Tibial artery (tissue), 4 donors: Measurements from ENCODE around the gene FHAD1.

Experiments
- DNase-seq, 2 donors: peaks; one replicate each; pipeline ENCODE4 v3.0.0-alpha.2; 2019
- H3K27ac ChIP-seq, 2 donors: fragments of 200-600 bp; sonication (generic) in 1 of 2; 1 replicate in 1 of 2; 2 replicates in 1 of 2; pipeline ENCODE4 v1.5.1; 2018 to 2019; ENCODE audit warnings: mild to moderate bottlenecking in 1 of 2
- H3K27me3 ChIP-seq, 2 donors: fragments of 200-600 bp; sonication (generic) in 1 of 2; one replicate each; pipeline versions ENCODE4 v1.5.1 to v1.6.0; 2016 to 2019
- H3K36me3 ChIP-seq, 3 donors: fragments of 200-600 bp; sonication (generic) in 2 of 3; one replicate each; pipeline ENCODE4 v1.5.1; 2016 to 2019; ENCODE audit warnings: mild to moderate bottlenecking in 2 of 3
- H3K4me1 ChIP-seq, 4 donors: fragments of 200-600 bp; sonication (generic) in 2 of 4; 1 replicate in 3 of 4; 2 replicates in 1 of 4; pipeline ENCODE4 v1.5.1; 2016 to 2019
- H3K4me3 ChIP-seq, 2 donors: fragments of 200-600 bp; sonication (generic) in 1 of 2; 1 replicate in 1 of 2; 2 replicates in 1 of 2; pipeline ENCODE4 v1.5.1; 2018 to 2019; ENCODE audit warnings: mild to moderate bottlenecking in 2 of 2
- H3K9me3 ChIP-seq, 3 donors: fragments of 200-600 bp; sonication (generic) in 1 of 3; one replicate each; pipeline ENCODE4 v1.5.1; 2016 to 2019
- CTCF ChIP-seq, 2 experiments: fragments of 200-600 bp in 1 of 2; fragments of 450-650 bp in 1 of 2; IDR thresholded peaks; one replicate each; pipeline ENCODE4 v1.5.1; 2017 to 2019; ENCODE audit warnings: antibody characterized with exemption in 2 of 2, mild to moderate bottlenecking in 1 of 2, moderate library complexity in 1 of 2
- intact Hi-C: fragments of 100-400 bp; cut with DNase I; formaldehyde crosslinking; loops from one replicate; pipeline ENCODE4 v1.15.0; 2023; ENCODE audit warnings: low total_unique reads

The FHAD1 gene

GRCh38 chr1:15287035-15287979 is 40.3 kb downstream of the FHAD1 start:
- Histone ChIP-seq H3K27ac (no peak overlapping the region), H3K27me3 (no peaks in the 10 kb centered on the region), H3K4me1 (peaks cover 0 to 14% (median 9%) of the 10 kb centered on the region in 4 donors), H3K9me3 (no peaks in the 10 kb centered on the region), H3K36me3 (no peaks in the 10 kb centered on the region), H3K4me3 (no peak overlapping the region)
- no peak for DNase-seq
- TF ChIP-seq CTCF (IDR thresholded peaks at IDR 0.05) = no peak
- intact Hi-C loops = no loop called here

GRCh38 chr1:15288173-15288926 is 41.3 kb downstream of the FHAD1 start:
- Histone ChIP-seq H3K9me3 (no peaks in the 10 kb centered on the region), H3K27me3 (no peaks in the 10 kb centered on the region), H3K4me1 (peaks cover 0 to 6% (median 2%) of the 10 kb centered on the region in 4 donors), H3K4me3 (no peak overlapping the region), H3K36me3 (no peaks in the 10 kb centered on the region), H3K27ac (no peak overlapping the region)
- no peak for DNase-seq
- intact Hi-C loops = no loop called here
- TF ChIP-seq CTCF (IDR thresholded peaks at IDR 0.05) = no peak

GRCh38 chr1:15289251-15289651 is 42.2 kb downstream of the FHAD1 start:
- no peaks in the 10 kb centered on the region for H3K9me3 ChIP-seq
- no peak overlapping the region for H3K27ac ChIP-seq
- DNase-seq = no peak
- H3K4me3 ChIP-seq = no peak overlapping the region
- H3K27me3 ChIP-seq = no peaks in the 10 kb centered on the region
- no peaks in the 10 kb centered on the region for H3K36me3 ChIP-seq
- intact Hi-C loops = no loop called here
- H3K4me1 ChIP-seq = no peaks in the 10 kb centered on the region
- TF ChIP-seq CTCF (IDR thresholded peaks at IDR 0.05) = no peak

- intact Hi-C loops = no loop called here
These were observed 43.4 kb downstream of the FHAD1 start for GRCh38 chr1:15290382-15290781.

GRCh38 chr1:15295696-15296095 is 48.7 kb downstream of the FHAD1 start:
- H3K27ac ChIP-seq = no peak overlapping the region
- H3K27me3 ChIP-seq = peaks cover 0 to 5% of the 10 kb centered on the region in 2 donors
- intact Hi-C loops = no loop called here
- no peaks in the 10 kb centered on the region for H3K4me1 ChIP-seq
- no peaks in the 10 kb centered on the region for H3K36me3 ChIP-seq
- H3K4me3 ChIP-seq = no peak overlapping the region
- no peak for TF ChIP-seq CTCF (IDR thresholded peaks at IDR 0.05)
- no peak for DNase-seq
- H3K9me3 ChIP-seq = no peaks in the 10 kb centered on the region

More at GRCh38 chr1:15290382-15290781, 43.4 kb downstream of the FHAD1 start:
- no peaks in the 10 kb centered on the region for H3K4me1 ChIP-seq
- no peaks in the 10 kb centered on the region for H3K36me3 ChIP-seq
- no peak overlapping the region for H3K4me3 ChIP-seq
- H3K27me3 ChIP-seq = no peaks in the 10 kb centered on the region
- no peak for TF ChIP-seq CTCF (IDR thresholded peaks at IDR 0.05)
- DNase-seq = no peak
- no peaks in the 10 kb centered on the region for H3K9me3 ChIP-seq
- no peak overlapping the region for H3K27ac ChIP-seq
